ENCODE results near the gene TNK1. TPM values are rescaled to one million over a fixed set of nuclear protein-coding genes. Genes with fewer than 3 reads are reported as not detected.

TNK1 gene
- total RNA-seq, 1 experiment from 2014 or later: 0.90 TPM

DNA sequence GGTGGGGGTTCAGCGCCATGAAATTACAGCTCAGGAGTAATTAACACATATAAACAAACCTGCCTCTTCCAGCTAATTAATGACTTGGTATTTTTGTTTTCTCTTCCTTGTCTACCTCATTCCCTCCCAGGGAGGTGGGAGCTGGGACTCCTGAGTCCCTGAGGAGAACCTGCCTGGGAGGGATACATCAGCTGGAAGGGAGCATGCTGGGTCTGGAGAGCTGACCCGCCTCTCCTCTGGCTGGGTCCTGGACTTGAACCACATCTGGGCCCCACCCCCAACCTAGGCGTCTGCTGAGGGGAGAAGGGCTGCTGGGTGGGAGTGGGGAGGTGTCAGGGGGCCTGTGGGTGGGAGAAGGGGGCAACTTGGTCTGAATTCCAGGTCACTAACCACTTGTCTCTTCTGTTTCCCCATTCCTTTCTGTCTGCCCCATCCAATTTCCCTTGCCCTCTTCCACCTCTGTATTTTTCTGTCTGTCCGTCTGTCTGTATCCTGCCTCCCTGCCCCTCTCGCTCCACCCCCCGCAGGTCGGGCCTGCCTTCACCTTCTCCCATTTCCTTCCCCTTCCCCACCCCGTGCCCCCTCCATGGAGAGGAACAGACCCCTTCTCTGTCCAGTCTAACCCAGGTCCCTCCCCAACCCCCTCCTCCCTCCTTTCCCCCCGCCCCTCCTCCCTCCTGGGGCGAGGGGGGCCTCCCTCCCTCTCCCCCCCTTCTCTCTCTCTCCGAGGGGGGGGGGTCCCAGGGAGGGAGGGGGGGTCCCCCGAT, 26.8 kb downstream of the TNK1 start, which contains the start of gene NLGN2:
Gene NLGN2, plus strand, starts transcription at position 361 of the 767 bp plus-strand sequence. CDS start 411 bp downstream, outside the sequence.
- no peak for TF ChIP-seq EZH2 (IDR thresholded peaks at IDR 0.05; ENCODE audit: borderline replicate concordance, low read depth, low read length, poor library complexity, severe bottlenecking)
- TF ChIP-seq, protein P1, sequence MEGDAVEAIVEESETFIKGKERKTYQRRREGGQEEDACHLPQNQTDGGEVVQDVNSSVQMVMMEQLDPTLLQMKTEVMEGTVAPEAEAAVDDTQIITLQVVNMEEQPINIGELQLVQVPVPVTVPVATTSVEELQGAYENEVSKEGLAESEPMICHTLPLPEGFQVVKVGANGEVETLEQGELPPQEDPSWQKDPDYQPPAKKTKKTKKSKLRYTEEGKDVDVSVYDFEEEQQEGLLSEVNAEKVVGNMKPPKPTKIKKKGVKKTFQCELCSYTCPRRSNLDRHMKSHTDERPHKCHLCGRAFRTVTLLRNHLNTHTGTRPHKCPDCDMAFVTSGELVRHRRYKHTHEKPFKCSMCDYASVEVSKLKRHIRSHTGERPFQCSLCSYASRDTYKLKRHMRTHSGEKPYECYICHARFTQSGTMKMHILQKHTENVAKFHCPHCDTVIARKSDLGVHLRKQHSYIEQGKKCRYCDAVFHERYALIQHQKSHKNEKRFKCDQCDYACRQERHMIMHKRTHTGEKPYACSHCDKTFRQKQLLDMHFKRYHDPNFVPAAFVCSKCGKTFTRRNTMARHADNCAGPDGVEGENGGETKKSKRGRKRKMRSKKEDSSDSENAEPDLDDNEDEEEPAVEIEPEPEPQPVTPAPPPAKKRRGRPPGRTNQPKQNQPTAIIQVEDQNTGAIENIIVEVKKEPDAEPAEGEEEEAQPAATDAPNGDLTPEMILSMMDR (conservative IDR thresholded peaks at IDR 0.05; ENCODE audit: low read depth, low read length): no peak
- Histone ChIP-seq H3K27ac (ENCODE audit: low read depth, low read length, poor library complexity, severe bottlenecking) (no peak within 1 kb of the TSS), H3K36me3 (ENCODE audit: insufficient read depth, low read length, poor library complexity, severe bottlenecking) (peaks cover 13% of the 10 kb centered on the region), H3K27me3 (replicated peaks; ENCODE audit: insufficient read depth, low read depth, low read length, poor library complexity) (no peaks in the 10 kb centered on the region), H3K9me3 (ENCODE audit: low read depth, low read length, poor library complexity, severe bottlenecking) (no peaks in the 10 kb centered on the region), H3K4me1 (ENCODE audit: insufficient read depth, low read length, poor library complexity, severe bottlenecking) (peaks cover 17% of the 10 kb centered on the region), H3K4me3 (ENCODE audit: low read depth, low read length, poor library complexity, severe bottlenecking) (no peak within 1 kb of the TSS)
- no TSS peak for BruUV-seq (replicated peaks)
- ChIA-PET POLR2A (ENCODE audit: low non-redundant PET) (no interaction called here), CTCF (no interaction called here)
- intact Hi-C loops (cut with micrococcal nuclease; ENCODE audit: unreplicated experiment): no loop called here
- no peak for DNase-seq (ENCODE audit: low spot score)

DNA sequence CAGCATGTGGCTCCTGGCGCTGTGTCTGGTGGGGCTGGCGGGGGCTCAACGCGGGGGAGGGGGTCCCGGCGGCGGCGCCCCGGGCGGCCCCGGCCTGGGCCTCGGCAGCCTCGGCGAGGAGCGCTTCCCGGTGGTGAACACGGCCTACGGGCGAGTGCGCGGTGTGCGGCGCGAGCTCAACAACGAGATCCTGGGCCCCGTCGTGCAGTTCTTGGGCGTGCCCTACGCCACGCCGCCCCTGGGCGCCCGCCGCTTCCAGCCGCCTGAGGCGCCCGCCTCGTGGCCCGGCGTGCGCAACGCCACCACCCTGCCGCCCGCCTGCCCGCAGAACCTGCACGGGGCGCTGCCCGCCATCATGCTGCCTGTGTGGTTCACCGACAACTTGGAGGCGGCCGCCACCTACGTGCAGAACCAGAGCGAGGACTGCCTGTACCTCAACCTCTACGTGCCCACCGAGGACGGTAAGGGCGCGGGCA, 27.4 kb downstream of the TNK1 start:
- intact Hi-C loops (cut with micrococcal nuclease; ENCODE audit: unreplicated experiment): no loop called here
- peaks cover 11% of the 10 kb centered on the region for H3K4me1 ChIP-seq (ENCODE audit: insufficient read depth, low read length, poor library complexity, severe bottlenecking)
- H3K9me3 ChIP-seq (ENCODE audit: low read depth, low read length, poor library complexity, severe bottlenecking): no peaks in the 10 kb centered on the region
- ChIA-PET POLR2A (ENCODE audit: low non-redundant PET) (no interaction called here), CTCF (no interaction called here)
- peaks cover 13% of the 10 kb centered on the region for H3K36me3 ChIP-seq (ENCODE audit: insufficient read depth, low read length, poor library complexity, severe bottlenecking)
- no peak for TF ChIP-seq EZH2 (IDR thresholded peaks at IDR 0.05; ENCODE audit: borderline replicate concordance, low read depth, low read length, poor library complexity, severe bottlenecking)
- TF ChIP-seq, protein P1 (conservative IDR thresholded peaks at IDR 0.05; ENCODE audit: low read depth, low read length): no peak
- no peaks in the 10 kb centered on the region for H3K27me3 ChIP-seq (replicated peaks; ENCODE audit: insufficient read depth, low read depth, low read length, poor library complexity)
- H3K27ac ChIP-seq (ENCODE audit: low read depth, low read length, poor library complexity, severe bottlenecking): no peak overlapping the region
- DNase-seq (ENCODE audit: low spot score): no peak
- no peak overlapping the region for H3K4me3 ChIP-seq (ENCODE audit: low read depth, low read length, poor library complexity, severe bottlenecking)
- no TSS peak for BruUV-seq (replicated peaks)

DNA sequence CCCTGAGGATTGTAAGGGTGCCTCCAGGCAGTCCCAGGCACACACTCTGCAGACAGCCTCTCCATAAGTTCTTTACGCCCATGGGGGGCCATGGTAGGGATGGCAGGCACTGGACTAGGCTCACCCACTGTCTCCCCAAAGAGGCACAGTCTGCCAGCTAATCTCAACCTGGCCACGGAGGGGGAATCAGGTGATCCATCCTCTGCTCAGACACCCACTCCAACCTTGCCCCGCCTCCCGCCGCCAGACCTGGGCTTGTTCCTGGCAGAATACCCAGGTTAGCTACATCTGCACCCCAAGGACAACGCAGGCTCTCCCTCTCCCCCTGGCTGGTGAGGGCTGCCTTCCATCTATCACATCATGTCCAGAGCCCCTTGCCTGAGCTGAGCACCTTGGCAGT, 28.0 kb downstream of the TNK1 start:
- no peak for DNase-seq (ENCODE audit: low spot score)

More for the DNA sequence above, 28.0 kb downstream of the TNK1 start:
- peaks cover 10% of the 10 kb centered on the region for H3K4me1 ChIP-seq (ENCODE audit: insufficient read depth, low read length, poor library complexity, severe bottlenecking)
- no TSS peak for BruUV-seq (replicated peaks)
- no peaks in the 10 kb centered on the region for H3K9me3 ChIP-seq (ENCODE audit: low read depth, low read length, poor library complexity, severe bottlenecking)
- H3K36me3 ChIP-seq (ENCODE audit: insufficient read depth, low read length, poor library complexity, severe bottlenecking): peaks cover 13% of the 10 kb centered on the region
- no peak overlapping the region for H3K27ac ChIP-seq (ENCODE audit: low read depth, low read length, poor library complexity, severe bottlenecking)
- ChIA-PET CTCF (no interaction called here), POLR2A (ENCODE audit: low non-redundant PET) (no interaction called here)
- no peaks in the 10 kb centered on the region for H3K27me3 ChIP-seq (replicated peaks; ENCODE audit: insufficient read depth, low read depth, low read length, poor library complexity)
- TF ChIP-seq, protein P1 (conservative IDR thresholded peaks at IDR 0.05; ENCODE audit: low read depth, low read length): no peak
- TF ChIP-seq EZH2 (IDR thresholded peaks at IDR 0.05; ENCODE audit: borderline replicate concordance, low read depth, low read length, poor library complexity, severe bottlenecking): no peak
- intact Hi-C loops (cut with micrococcal nuclease; ENCODE audit: unreplicated experiment): no loop called here
- H3K4me3 ChIP-seq (ENCODE audit: low read depth, low read length, poor library complexity, severe bottlenecking): no peak overlapping the region
